ENCODE measurements around the gene SGF29. TPM values are rescaled to one million over a fixed set of nuclear protein-coding genes. Genes with fewer than 3 reads are reported as not detected.

Gene SGF29
- total and polyA plus RNA-seq, 9 of the 15 experiments (the other 6 are each of a cell fraction or from before 2014, with no cell fraction given), result 2.6 to 36.1 (median 21.2) TPM

DNA sequence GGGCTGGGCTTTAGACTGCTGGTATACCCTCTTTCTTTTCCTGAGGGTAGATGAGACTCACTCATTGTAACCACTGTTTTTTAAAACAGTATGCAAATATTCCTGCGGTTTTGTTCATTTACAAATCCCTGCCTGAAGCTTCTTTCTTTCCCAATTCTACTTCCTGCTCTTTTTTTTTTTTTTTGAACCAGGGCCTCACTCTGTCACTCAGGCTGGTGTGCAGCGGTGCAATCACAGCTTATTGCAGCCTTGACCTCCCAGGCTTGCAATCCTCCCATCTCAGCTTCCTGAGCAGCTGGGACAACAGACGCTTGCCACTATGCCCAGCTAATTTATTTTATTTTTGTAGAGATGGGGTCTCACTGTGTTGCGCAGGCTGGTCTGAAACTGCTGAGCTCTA lies 64.2 kb downstream of the SGF29 start:
- no TSS peak for BruUV-seq (replicated peaks)
- ATAC-seq, result no peak
- Histone ChIP-seq H3K9ac (ENCODE audit: insufficient read depth in 1 of 2, low read depth in 2 of 2, low read length in 2 of 2) (no peak overlapping the region), H3K9me1 (ENCODE audit: control insufficient read depth, insufficient read depth, low read length) (no peaks in the 10 kb centered on the region), H3K4me1 (replicated peaks in 1 of 2; ENCODE audit: control insufficient read depth in 2 of 2, insufficient read depth in 2 of 2, low read length in 2 of 2) (no peaks in the 10 kb centered on the region), H3K27ac (ENCODE audit: extremely low read depth, low read depth, low read length) (no peak overlapping the region), H3K4me2 (ENCODE audit: insufficient read depth, low read length) (no peak overlapping the region), H2AFZ (ENCODE audit: low read depth, low read length) (no peak overlapping the region), H4K20me1 (replicated peaks; ENCODE audit: control insufficient read depth, insufficient read depth, low read length) (no peaks in the 10 kb centered on the region), H3K4me3 (no peak overlapping the region), H3K79me2 (ENCODE audit: control insufficient read depth, insufficient read depth, low read length) (no peaks in the 10 kb centered on the region), H3K9me3 (replicated peaks; ENCODE audit: control insufficient read depth, insufficient read depth, low read depth, low read length) (no peaks in the 10 kb centered on the region), H3K27me3 (ENCODE audit: control insufficient read depth in 2 of 2, insufficient read depth in 2 of 2, low read length in 2 of 2) (no peaks in the 10 kb centered on the region; a peak in 2 of 5 replicates), H3K36me3 (ENCODE audit: control insufficient read depth, insufficient read depth, low read length) (no peaks in the 10 kb centered on the region)
- no peak for DNase-seq (ENCODE audit: extremely low read depth in 1 of 4, low spot score in 3 of 4)
- TF ChIP-seq ELF1 (tag; IDR thresholded peaks at IDR 0.05), result no peak
- TF ChIP-seq LARP7 (IDR thresholded peaks at IDR 0.05), result no peak
- no peak for TF ChIP-seq ZBTB5 (IDR thresholded peaks at IDR 0.05)
- no peak for TF ChIP-seq FOS (IDR thresholded peaks at IDR 0.05; ENCODE audit: extremely low read depth, insufficient read length)
- no peak for TF ChIP-seq DDX20 (tag; IDR thresholded peaks at IDR 0.05; ENCODE audit: low read depth)
- TF ChIP-seq GTF2F1 (IDR thresholded peaks at IDR 0.05; ENCODE audit: low read depth, low read length), result no peak
- no peak for TF ChIP-seq KLF16 (IDR thresholded peaks at IDR 0.05)
- TF ChIP-seq, protein P1, sequence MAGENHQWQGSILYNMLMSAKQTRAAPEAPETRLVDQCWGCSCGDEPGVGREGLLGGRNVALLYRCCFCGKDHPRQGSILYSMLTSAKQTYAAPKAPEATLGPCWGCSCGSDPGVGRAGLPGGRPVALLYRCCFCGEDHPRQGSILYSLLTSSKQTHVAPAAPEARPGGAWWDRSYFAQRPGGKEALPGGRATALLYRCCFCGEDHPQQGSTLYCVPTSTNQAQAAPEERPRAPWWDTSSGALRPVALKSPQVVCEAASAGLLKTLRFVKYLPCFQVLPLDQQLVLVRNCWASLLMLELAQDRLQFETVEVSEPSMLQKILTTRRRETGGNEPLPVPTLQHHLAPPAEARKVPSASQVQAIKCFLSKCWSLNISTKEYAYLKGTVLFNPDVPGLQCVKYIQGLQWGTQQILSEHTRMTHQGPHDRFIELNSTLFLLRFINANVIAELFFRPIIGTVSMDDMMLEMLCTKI (IDR thresholded peaks at IDR 0.05; ENCODE audit: partially characterized antibody), result no peak
- TF ChIP-seq CXXC5 (CRISPR knock-in tag; IDR thresholded peaks at IDR 0.05), result no peak
- TF ChIP-seq TCF7L2 (IDR thresholded peaks at IDR 0.05; ENCODE audit: low read depth, low read length), result no peak
- TF ChIP-seq ZBTB8A (IDR thresholded peaks at IDR 0.05; ENCODE audit: partially characterized antibody), result no peak
- CTCF ChIA-PET (ENCODE audit: low intra/inter-chr PET ratio), result no interaction called here
- in situ Hi-C loops (cut with MboI), result loop anchor here (25.0 kb wide), 4 partner anchors 94 to 1594 kb away; partner anchors contain the start of genes EIF3C and EIF3CL
- WGBS (ENCODE audit: insufficient coverage, low coverage, missing lambda C conversion rate), result 24% methylated on average over 4 of the region's 4 CpGs
- POLR2A ChIA-PET, result no interaction called here
- no peak for FAIRE-seq
- intact Hi-C loops (cut with micrococcal nuclease), result no loop called here
